Suprapubic skin (tissue), 3 donors: Measurements from ENCODE around the gene CDH4.

Source experiments
- POLR2AphosphoS5 ChIP-seq, 3 donors: sonication (generic); formaldehyde crosslinking; IDR thresholded peaks; one replicate each; pipeline ENCODE4 v1.6.1; 2017; ENCODE audit warnings: antibody characterized with exemption in 3 of 3
- TF ChIP-seq, protein P1 (sequence below), 2 donors: fragments of 200-600 bp in 1 of 2; fragments of 450-650 bp in 1 of 2; sonication (generic) in 1 of 2; IDR thresholded peaks; one replicate each; pipeline ENCODE4 v1.5.1; 2016 to 2019; ENCODE audit warnings: antibody characterized with exemption in 2 of 2, mild to moderate bottlenecking in 1 of 2, moderate library complexity in 1 of 2

DNA sequence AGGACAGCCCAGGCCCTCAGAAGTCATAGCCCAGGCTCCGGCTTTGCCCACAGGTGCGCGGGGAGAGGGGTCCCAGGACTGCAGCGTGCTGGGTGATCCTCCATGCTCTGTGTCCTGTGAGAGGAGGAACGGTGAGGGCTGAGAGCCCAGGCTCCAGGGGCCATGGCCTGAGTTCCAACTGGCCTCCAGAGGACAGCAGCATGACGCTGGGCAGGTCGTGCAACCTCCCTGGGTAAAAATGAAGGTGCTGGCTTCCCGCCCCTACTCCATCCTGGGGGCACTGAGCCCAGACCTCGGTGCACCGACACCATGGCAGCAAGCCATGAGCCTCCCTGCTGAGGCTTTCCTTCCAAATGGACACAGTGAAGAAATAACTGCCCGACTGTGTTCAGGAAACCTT is 508.3 kb downstream of the CDH4 start:
- TF ChIP-seq, protein P1, sequence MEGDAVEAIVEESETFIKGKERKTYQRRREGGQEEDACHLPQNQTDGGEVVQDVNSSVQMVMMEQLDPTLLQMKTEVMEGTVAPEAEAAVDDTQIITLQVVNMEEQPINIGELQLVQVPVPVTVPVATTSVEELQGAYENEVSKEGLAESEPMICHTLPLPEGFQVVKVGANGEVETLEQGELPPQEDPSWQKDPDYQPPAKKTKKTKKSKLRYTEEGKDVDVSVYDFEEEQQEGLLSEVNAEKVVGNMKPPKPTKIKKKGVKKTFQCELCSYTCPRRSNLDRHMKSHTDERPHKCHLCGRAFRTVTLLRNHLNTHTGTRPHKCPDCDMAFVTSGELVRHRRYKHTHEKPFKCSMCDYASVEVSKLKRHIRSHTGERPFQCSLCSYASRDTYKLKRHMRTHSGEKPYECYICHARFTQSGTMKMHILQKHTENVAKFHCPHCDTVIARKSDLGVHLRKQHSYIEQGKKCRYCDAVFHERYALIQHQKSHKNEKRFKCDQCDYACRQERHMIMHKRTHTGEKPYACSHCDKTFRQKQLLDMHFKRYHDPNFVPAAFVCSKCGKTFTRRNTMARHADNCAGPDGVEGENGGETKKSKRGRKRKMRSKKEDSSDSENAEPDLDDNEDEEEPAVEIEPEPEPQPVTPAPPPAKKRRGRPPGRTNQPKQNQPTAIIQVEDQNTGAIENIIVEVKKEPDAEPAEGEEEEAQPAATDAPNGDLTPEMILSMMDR (IDR thresholded peaks at IDR 0.05), result no peak
- no peak for TF ChIP-seq POLR2AphosphoS5 (IDR thresholded peaks at IDR 0.05)
